Measurements from ENCODE around the gene ZCCHC8.

DNA sequence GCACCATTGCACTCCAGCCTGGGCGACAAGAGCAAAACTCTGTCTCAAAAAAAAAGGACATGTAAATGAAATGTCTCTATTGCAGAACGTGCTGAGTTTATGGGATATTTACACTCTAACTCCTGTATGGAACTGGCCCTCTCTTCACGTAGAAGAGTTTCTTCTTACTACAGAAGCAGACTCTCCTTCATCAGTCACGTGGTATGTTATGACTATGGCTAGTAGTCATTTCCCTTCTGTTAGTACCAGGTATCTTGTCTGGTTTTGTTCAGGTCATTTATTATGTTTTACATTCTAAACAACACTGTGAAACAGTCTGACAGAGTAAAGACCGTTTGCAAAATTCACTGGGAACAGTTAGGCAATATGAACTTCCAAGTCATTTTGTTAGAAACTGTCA lies 46.6 kb upstream of the ZCCHC8 start:
- TF ChIP-seq, protein P1, sequence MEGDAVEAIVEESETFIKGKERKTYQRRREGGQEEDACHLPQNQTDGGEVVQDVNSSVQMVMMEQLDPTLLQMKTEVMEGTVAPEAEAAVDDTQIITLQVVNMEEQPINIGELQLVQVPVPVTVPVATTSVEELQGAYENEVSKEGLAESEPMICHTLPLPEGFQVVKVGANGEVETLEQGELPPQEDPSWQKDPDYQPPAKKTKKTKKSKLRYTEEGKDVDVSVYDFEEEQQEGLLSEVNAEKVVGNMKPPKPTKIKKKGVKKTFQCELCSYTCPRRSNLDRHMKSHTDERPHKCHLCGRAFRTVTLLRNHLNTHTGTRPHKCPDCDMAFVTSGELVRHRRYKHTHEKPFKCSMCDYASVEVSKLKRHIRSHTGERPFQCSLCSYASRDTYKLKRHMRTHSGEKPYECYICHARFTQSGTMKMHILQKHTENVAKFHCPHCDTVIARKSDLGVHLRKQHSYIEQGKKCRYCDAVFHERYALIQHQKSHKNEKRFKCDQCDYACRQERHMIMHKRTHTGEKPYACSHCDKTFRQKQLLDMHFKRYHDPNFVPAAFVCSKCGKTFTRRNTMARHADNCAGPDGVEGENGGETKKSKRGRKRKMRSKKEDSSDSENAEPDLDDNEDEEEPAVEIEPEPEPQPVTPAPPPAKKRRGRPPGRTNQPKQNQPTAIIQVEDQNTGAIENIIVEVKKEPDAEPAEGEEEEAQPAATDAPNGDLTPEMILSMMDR (IDR thresholded peaks at IDR 0.05) = no peak
- TF ChIP-seq POLR2A (IDR thresholded peaks at IDR 0.05) = no peak
- TF ChIP-seq EP300 (IDR thresholded peaks at IDR 0.05) = no peak

Measured in upper lobe of left lung (tissue), 4 donors.